Mammary microvascular endothelial cell (primary cell): ENCODE results near the gene MFAP2. TPM values are rescaled to one million over a fixed set of nuclear protein-coding genes. Genes with fewer than 3 reads are reported as not detected.

Experiments
- total RNA-seq: library from RNA; depleted of rRNA; stranded (reverse); fragments of >200 nt; gene quantifications from 2 replicates; pipeline ENCODE4 v1.2.3, GENCODE V29; 2015

The MFAP2 gene, protein sequence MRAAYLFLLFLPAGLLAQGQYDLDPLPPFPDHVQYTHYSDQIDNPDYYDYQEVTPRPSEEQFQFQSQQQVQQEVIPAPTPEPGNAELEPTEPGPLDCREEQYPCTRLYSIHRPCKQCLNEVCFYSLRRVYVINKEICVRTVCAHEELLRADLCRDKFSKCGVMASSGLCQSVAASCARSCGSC
- 36.8 and 40.6 TPM in 2 replicates for total RNA-seq

DNA sequence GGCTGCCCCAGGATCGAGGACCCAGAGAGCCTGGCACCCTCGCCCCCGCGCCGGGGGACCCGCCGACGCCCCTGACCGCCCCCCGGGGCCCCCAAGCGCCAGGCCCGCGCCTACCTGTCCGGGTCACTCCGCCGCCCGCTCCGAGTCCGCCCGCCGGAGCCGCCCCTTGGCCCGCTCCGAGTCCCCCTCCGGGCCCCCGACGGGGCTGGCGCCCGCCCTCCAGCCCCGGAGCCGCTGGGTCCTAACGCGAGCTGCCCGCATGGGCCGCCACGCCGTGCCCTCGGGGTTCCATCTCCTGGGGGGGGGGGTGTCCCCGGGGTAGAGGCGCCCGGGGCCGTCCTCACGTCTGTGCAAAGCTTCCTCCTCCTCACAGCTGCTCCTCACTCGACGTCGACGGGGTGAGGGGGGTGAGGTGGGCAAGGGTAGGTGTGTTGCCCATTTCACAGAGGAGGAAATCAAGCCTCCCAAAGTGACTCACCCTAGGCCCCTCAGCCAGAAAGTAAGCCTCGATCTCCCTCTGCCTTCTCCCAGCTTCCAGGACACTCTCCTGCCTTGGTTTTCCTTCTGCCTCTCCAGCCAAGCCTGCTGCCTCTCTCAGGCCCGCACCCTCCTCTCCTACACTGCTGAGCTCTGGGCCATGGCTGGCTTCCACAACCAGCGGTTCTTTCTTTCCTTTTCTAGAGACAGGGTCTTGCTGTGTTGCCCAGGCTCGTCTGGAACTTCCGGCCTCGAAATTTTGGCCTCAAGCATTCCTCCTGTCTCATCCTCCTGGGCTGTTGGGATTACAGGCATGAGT, at the start of gene MFAP2:
MFAP2 (minus strand) TSS at position 148 of the 796 bp plus-strand sequence. CDS start 2,347 bp downstream, outside the sequence.

DNA sequence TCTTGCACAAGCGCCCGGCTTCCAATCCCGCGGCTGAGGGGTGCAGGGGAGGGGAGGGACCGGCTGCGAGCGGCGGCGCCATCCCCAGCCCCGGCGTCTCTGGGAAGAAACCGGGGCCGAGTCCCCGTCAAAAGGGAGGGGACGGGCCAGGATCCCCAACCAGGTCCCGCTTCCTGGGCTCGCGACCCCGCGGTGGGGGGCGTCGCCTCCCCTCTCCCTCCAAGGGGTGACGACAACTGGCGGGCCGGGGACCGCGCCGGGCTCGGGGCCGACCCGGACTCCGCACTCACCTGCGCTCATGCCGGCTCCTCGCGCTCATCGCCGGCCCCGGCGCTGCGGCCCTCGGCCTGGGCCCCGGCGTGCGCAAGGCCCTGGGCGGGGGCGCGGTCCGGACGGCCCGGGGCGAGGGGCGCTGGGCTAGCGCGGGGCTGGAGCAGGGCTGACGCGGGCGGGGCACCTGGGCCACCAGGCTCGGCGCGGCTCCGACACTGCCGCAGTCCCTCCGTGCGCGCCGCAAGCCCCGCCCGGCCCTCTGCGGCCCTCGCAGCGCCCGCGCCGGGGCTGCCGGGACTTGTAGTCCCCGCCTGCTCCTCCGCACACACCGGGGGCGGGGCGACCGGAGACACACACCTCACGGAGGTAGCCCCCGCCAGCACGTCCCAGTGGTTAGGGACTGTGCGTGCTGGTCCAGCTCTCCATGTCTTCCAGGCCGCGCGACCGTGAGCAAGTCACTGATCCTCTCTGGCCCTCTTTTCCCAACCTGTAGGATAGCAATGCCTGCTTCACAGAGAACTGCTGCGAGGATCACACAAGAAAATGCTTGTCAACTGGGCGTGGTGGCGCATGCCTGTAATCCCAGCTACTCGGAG, 31.3 kb upstream of the MFAP2 start, which contains the start of gene ATP13A2:
ATP13A2 (minus strand) TSS at position 490 of the 869 bp plus-strand sequence; CDS start at position 300, 190 bp downstream.

Other genes with a start within 250 kb of the MFAP2 start
- gene RNU1-4, start 240.1 kb downstream of the MFAP2 start, total RNA-seq: under 0.01 TPM in 1 of 2 replicates, not detected in the other
- under 0.01 TPM in 1 of 2 replicates, not detected in the other for gene RNU1-2, start 84.6 kb downstream of the MFAP2 start, total RNA-seq
- 21.4 and 27.6 TPM in 2 replicates for gene CROCC, start 58.7 kb downstream of the MFAP2 start, total RNA-seq
- 57.7 and 64.5 TPM in 2 replicates for gene ATP13A2, start 31.3 kb upstream of the MFAP2 start, total RNA-seq
- 163 and 185 TPM in 2 replicates for gene SDHB, start 73.4 kb upstream of the MFAP2 start, total RNA-seq
- 0.05 and 0.13 TPM in 2 replicates for gene PADI2, start 138.8 kb upstream of the MFAP2 start, total RNA-seq
- gene PADI1, start 224.5 kb upstream of the MFAP2 start, total RNA-seq: 0.05 TPM in 1 of 2 replicates, not detected in the other